Activated B cell treated with CpG ODN at 0.5 μM for 24 hours (primary cell): ENCODE data around the gene TMEM185B. TPM values are rescaled to one million over a fixed set of nuclear protein-coding genes. Genes with fewer than 3 reads are reported as not detected.
"Not testable (repeated sequence)": the region's sequence is repeated elsewhere in the genome, so short reads cannot be mapped to it uniquely, and the experiment has no call there.

Source experiments
- ATAC-seq: fragments of 200-7000 bp; cut with Tn5 transposase; one replicate; pipeline ENCODE4 v1.10.0; 2021; ENCODE audit warnings: low read depth, mild to moderate bottlenecking, moderate library complexity
- CTCF ChIA-PET: fragments of 350-600 bp; sonication (Branson Sonifier 250); formaldehyde crosslinking; loops from one replicate; lab custom pipeline; 2021; ENCODE audit warnings: antibody characterized with exemption; lab: Charles Lee
- POLR2A ChIA-PET: fragments of 350-600 bp; sonication (Branson Sonifier 250); formaldehyde crosslinking; loops from one replicate; lab custom pipeline; 2021; ENCODE audit warnings: antibody characterized with exemption; lab: Charles Lee
- DNase-seq: peaks from one replicate; pipeline ENCODE4 v3.0.0; 2022
- H3K27ac Mint-ChIP-seq: one replicate; pipeline ENCODE4 v1.8.0; 2020; ENCODE audit warnings: mixed read lengths
- H3K27me3 Mint-ChIP-seq: one replicate; pipeline ENCODE4 v1.8.0; 2021; ENCODE audit warnings: mixed read lengths
- H3K36me3 Mint-ChIP-seq: one replicate; pipeline ENCODE4 v1.8.0; 2021; ENCODE audit warnings: low read depth, mixed read lengths
- H3K4me1 Mint-ChIP-seq: one replicate; pipeline ENCODE4 v1.8.0; 2021; ENCODE audit warnings: mixed read lengths
- H3K4me3 Mint-ChIP-seq: one replicate; pipeline ENCODE4 v1.8.0; 2020; ENCODE audit warnings: mild to moderate bottlenecking, mixed read lengths
- H3K9me3 Mint-ChIP-seq: one replicate; pipeline ENCODE4 v1.8.0; 2020; ENCODE audit warnings: mixed read lengths
- intact Hi-C: fragments of 100-400 bp; cut with micrococcal nuclease; formaldehyde crosslinking; loops from one replicate; pipeline ENCODE4 v1.15.1; 2024
- total RNA-seq: library from RNA; stranded (reverse); gene quantifications from 2 replicates; pipeline ENCODE4 v1.2.3, GENCODE V29; 2022
- TF ChIP-seq, protein P1 (sequence below): fragments of 200-600 bp; IDR thresholded peaks from one replicate; pipeline ENCODE4 v1.8.0; 2022; ENCODE audit warnings: antibody characterized with exemption, mild to moderate bottlenecking

TMEM185B gene
- total RNA-seq, 1 donor from 2014 or later = 26.8 TPM

DNA sequence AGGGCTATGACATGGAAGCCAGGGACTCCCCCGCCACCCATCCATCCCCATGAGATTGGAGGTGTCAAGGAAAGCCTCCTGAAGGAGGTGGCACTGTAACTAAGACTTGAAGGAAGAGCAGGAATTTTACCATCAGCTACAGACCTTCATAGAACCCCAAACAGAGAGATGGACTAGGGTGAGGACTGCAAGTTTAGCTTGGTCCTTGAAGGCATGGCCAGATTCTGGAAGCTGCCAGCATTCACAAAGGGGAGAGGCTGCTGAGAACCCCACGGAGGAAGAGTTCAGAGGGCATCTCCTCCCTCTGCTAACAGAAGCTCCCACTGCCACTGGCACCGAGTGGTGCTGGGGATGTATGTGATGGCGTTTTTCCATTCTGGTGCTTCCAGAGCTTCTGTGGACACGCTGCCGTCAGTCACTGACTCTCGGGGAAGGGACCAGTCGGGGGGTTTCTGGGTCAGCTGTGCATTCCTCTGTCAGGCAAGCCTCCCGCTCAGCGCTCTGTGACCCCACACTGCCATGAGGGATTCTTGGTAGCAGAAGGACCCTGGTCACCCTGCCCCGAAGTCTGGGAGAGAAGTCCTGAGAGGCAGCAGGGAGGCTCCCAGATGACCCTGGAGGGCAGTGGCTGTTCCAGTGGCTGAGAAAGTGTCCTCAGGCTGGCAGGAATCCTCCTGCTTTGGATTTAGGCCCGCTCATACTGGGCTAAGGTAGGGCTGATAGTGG lies 18.1 kb downstream of the TMEM185B start:
- no peak for ATAC-seq
- Mint-ChIP-seq H3K36me3 (no peaks in the 10 kb centered on the region), H3K27ac (no peak overlapping the region), H3K4me1 (peaks cover 3% of the 10 kb centered on the region), H3K9me3 (no peaks in the 10 kb centered on the region), H3K27me3 (no peaks in the 10 kb centered on the region), H3K4me3 (no peak overlapping the region)
- POLR2A ChIA-PET = no interaction called here
- intact Hi-C loops = no loop called here
- no peak for DNase-seq
- TF ChIP-seq, protein P1, sequence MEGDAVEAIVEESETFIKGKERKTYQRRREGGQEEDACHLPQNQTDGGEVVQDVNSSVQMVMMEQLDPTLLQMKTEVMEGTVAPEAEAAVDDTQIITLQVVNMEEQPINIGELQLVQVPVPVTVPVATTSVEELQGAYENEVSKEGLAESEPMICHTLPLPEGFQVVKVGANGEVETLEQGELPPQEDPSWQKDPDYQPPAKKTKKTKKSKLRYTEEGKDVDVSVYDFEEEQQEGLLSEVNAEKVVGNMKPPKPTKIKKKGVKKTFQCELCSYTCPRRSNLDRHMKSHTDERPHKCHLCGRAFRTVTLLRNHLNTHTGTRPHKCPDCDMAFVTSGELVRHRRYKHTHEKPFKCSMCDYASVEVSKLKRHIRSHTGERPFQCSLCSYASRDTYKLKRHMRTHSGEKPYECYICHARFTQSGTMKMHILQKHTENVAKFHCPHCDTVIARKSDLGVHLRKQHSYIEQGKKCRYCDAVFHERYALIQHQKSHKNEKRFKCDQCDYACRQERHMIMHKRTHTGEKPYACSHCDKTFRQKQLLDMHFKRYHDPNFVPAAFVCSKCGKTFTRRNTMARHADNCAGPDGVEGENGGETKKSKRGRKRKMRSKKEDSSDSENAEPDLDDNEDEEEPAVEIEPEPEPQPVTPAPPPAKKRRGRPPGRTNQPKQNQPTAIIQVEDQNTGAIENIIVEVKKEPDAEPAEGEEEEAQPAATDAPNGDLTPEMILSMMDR = no peak
- CTCF ChIA-PET = no interaction called here

DNA sequence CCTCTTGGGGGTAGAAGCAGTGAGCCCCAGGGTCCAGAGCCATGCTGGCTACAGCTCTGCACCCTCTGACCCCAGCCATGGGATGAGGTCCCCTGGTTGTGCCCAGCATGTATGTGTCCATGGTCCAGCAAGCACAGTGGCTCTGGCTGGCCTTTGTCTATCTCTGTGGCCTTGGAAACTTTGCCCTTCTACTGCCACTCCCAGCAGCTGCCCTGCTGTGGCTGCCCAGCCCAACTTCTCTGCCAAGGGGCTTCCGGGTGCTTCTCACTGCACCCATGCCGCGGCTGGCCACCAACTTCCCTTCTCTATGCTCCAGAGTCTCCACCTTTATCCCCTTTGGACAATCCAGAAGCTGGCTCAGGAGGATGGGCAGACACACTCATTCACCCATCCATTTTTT lies 18.8 kb downstream of the TMEM185B start:
- ATAC-seq = no peak

DNA sequence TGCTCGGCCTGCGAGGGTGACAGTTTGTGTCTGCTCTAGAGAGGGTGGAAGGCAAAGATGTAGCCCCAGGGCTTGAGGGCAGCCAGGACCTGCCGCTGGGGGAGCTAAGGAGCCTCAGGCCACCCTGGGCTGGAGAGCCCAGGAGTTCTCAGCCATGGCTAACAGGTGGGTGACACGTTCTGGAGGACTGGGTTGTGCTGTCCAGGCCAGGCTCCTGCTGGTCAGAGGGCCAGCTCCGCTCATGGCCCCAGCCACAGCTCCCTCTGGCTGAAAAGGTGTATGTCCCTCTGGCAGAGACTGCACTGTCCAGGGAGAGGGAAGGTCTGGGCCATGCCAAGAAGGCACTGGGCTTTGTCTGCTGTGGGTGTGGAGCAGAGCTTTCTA lies 19.2 kb downstream of the TMEM185B start:
- H3K27ac Mint-ChIP-seq = no peak overlapping the region
- no peak overlapping the region for H3K4me3 Mint-ChIP-seq
- H3K27me3 Mint-ChIP-seq = no peaks in the 10 kb centered on the region
- no peaks in the 10 kb centered on the region for H3K36me3 Mint-ChIP-seq
- CTCF ChIA-PET = no interaction called here
- H3K9me3 Mint-ChIP-seq = no peaks in the 10 kb centered on the region
- intact Hi-C loops = no loop called here
- TF ChIP-seq, protein P1 = no peak
- DNase-seq = no peak
- POLR2A ChIA-PET = no interaction called here
- H3K4me1 Mint-ChIP-seq = no peaks in the 10 kb centered on the region
- ATAC-seq = no peak

More for the DNA sequence above, 18.8 kb downstream of the TMEM185B start:
- no peaks in the 10 kb centered on the region for H3K4me1 Mint-ChIP-seq
- DNase-seq = no peak
- TF ChIP-seq, protein P1 = no peak
- no peak overlapping the region for H3K4me3 Mint-ChIP-seq
- H3K27ac Mint-ChIP-seq = no peak overlapping the region
- ChIA-PET POLR2A (no interaction called here), CTCF (no interaction called here)
- H3K27me3 Mint-ChIP-seq = no peaks in the 10 kb centered on the region
- intact Hi-C loops = no loop called here
- H3K9me3 Mint-ChIP-seq = no peaks in the 10 kb centered on the region
- no peaks in the 10 kb centered on the region for H3K36me3 Mint-ChIP-seq

DNA sequence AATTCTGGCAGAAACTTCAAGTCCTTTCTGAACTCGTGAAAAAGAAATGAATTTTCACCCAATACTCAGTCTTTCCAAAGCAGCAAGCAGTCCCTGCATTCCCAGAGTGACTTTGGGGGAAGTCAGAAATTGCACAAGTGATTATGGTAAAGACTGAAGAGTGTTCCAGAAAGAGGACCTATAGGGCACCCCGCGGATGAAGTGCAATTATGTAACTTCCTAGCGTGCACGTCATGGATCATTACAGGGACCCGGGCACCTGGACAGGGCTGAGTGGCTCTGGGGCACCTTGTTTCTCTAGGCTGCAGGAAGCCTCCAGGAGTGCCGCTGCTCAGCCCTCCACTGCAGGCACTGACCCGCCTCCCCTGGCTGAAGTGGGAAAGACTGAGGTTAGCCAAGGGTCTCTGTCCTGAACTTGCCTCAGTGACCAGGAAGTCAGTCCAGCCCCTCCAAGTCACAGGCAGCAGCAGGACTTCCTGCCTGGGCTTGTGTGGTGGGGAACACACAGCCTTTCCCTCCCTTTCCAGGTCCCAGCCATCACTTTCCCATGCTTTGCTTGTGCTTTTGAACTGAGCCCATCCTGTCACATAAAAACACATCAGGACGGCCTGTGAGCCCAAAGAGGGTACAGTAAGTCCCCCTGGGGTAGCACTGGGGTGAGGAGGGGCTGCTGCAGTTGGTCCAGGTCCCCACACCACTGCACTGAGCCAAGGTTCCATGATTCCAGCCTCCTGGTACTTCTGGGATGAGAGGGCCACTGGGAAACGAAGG lies 19.8 kb downstream of the TMEM185B start:
- Mint-ChIP-seq H3K27ac (no peak overlapping the region), H3K27me3 (no peaks in the 10 kb centered on the region), H3K9me3 (peaks cover 3% of the 10 kb centered on the region), H3K36me3 (no peaks in the 10 kb centered on the region), H3K4me1 (no peaks in the 10 kb centered on the region), H3K4me3 (no peak overlapping the region)
- CTCF ChIA-PET = no interaction called here
- intact Hi-C loops = no loop called here
- DNase-seq = no peak
- POLR2A ChIA-PET = no interaction called here
- TF ChIP-seq, protein P1 = no peak
- ATAC-seq = no peak

DNA sequence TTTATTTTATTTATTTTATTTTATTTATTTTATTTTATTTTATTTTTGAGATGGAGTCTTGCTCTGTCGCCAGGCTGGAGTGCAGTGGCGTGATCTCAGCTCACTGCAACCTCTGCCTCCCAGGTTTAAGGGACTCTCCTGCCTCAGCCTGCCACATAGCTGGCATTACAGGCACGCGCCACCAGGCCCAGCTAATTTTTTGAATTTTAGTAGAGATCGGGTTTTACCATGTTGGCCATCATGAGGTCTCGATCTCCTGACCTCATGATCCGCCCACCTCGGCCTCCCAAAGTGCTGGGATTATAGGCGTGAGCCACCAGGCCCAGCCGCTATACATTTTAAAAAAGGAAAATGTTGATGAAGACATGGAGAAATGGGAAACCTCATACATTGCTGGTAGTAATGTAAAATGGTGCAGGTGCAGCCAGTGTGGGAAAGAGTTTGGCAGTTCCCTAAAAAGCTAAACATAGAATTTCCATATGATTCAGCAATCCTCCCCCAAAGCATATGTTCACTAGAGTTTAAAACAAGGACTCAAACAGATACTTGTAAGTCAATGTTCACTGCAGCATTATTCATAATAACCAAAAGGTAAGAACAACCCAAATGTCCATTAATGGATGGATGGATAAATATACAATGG lies 23.3 kb downstream of the TMEM185B start:
- ATAC-seq, H3K4me3 Mint-ChIP-seq, H3K36me3 Mint-ChIP-seq, H3K4me1 Mint-ChIP-seq, intact Hi-C loops, POLR2A ChIA-PET, H3K27me3 Mint-ChIP-seq, H3K27ac Mint-ChIP-seq, DNase-seq: not testable (repeated sequence)
- CTCF ChIA-PET = interaction anchor here (1.2 to 1.5 kb wide), 2 partner anchors 25 to 113 kb away, joined by 4 read pairs; no protein-coding TSS in a partner anchor
- peaks cover 13% of the 10 kb centered on the region for H3K9me3 Mint-ChIP-seq
